Nephron progenitor cell (in vitro differentiated cells): ENCODE results near the gene TMBIM4.

ENCODE experiments used
- DNase-seq: peaks from one replicate; pipeline ENCODE4 v3.0.0; 2021
- H3K27ac Mint-ChIP-seq: 2 replicates; pipeline ENCODE4 v1.8.0; 2021; ENCODE audit warnings: mild to moderate bottlenecking, moderate library complexity, mixed read lengths
- H3K27me3 Mint-ChIP-seq: 2 replicates; pipeline ENCODE4 v1.8.0; 2021; ENCODE audit warnings: mild to moderate bottlenecking, low read depth, mixed read lengths; ENCODE audit not compliant: poor library complexity
- H3K36me3 Mint-ChIP-seq: 2 replicates; pipeline ENCODE4 v1.8.0; 2021; ENCODE audit warnings: low read depth, mixed read lengths
- H3K4me1 Mint-ChIP-seq: 2 replicates; pipeline ENCODE4 v1.8.0; 2021; ENCODE audit warnings: mixed read lengths
- H3K4me3 Mint-ChIP-seq: 2 replicates; pipeline ENCODE4 v1.8.0; 2021; ENCODE audit warnings: mild to moderate bottlenecking, moderate library complexity, mixed read lengths
- H3K9me3 Mint-ChIP-seq: 2 replicates; pipeline ENCODE4 v1.8.0; 2021; ENCODE audit warnings: mild to moderate bottlenecking, moderate library complexity, mixed read lengths
- TF ChIP-seq, protein P1 (sequence below): fragments of 200-600 bp; sonication (generic); IDR thresholded peaks from 2 replicates; pipeline ENCODE4 v1.5.0; 2021; ENCODE audit warnings: antibody characterized with exemption

TMBIM4 gene

GRCh38 chr12:66149702-66150398 lies 19.9 kb downstream of the TMBIM4 start:
- no peaks in the 10 kb centered on the region for H3K27me3 Mint-ChIP-seq
- peaks cover 4% of the 10 kb centered on the region for H3K4me1 Mint-ChIP-seq
- no peak overlapping the region for H3K27ac Mint-ChIP-seq
- H3K4me3 Mint-ChIP-seq = no peak overlapping the region
- no peak for DNase-seq
- H3K9me3 Mint-ChIP-seq = no peaks in the 10 kb centered on the region
- TF ChIP-seq, protein P1, sequence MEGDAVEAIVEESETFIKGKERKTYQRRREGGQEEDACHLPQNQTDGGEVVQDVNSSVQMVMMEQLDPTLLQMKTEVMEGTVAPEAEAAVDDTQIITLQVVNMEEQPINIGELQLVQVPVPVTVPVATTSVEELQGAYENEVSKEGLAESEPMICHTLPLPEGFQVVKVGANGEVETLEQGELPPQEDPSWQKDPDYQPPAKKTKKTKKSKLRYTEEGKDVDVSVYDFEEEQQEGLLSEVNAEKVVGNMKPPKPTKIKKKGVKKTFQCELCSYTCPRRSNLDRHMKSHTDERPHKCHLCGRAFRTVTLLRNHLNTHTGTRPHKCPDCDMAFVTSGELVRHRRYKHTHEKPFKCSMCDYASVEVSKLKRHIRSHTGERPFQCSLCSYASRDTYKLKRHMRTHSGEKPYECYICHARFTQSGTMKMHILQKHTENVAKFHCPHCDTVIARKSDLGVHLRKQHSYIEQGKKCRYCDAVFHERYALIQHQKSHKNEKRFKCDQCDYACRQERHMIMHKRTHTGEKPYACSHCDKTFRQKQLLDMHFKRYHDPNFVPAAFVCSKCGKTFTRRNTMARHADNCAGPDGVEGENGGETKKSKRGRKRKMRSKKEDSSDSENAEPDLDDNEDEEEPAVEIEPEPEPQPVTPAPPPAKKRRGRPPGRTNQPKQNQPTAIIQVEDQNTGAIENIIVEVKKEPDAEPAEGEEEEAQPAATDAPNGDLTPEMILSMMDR = no peak
- H3K36me3 Mint-ChIP-seq = peaks cover 18% of the 10 kb centered on the region

DNA sequence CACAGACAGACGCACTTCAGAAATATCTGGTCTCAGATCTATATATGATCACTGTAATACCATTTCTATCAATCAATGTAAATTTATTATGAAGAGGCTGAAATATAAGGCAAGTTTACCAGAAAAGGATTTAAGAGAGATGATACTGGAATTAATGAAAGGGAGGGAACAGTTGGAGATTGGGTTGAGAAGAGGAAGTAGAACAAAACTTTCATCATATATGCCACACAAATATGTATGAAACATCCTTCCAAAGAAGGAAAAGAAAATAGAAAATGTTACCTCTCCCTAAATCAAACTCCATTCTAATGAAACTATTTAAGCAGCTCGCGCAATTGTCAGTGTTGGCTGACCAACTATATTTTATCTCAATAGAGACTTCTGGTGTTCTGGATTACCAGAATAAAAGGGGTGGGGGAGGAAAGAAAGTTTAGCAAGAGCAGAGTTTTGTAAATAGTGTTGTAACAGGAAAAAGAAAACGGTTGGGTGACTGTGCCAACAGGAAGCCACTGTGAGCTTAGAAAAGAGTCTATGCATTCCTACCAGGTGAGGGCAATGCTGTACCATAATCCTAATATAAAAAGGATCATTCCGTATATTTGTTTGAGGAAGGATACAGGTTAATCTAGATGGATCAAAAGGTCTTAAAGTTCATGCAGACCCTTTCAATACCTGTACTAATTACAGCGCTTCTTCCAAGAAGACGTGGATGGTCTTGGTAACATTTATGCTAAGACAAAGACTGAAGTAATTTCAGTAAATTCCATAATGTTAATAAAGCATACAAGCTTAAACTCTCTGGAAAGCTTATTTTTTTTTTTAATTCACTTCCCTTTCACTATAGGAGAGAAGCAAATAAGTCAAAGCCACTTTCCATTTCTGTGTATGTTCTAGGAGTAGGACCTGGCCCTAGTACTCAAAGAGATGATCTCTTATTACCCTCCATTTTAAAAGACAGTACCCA lies 24.7 kb downstream of the TMBIM4 start:
- no peak overlapping the region for H3K4me3 Mint-ChIP-seq
- H3K4me1 Mint-ChIP-seq = peaks cover 8% of the 10 kb centered on the region
- peaks cover 32% of the 10 kb centered on the region for H3K9me3 Mint-ChIP-seq
- TF ChIP-seq, protein P1 = peak; percentile 61
- no peaks in the 10 kb centered on the region for H3K27me3 Mint-ChIP-seq
- no peak for DNase-seq
- peak overlapping the region; percentile 41 for H3K27ac Mint-ChIP-seq
- peaks cover 60% of the 10 kb centered on the region for H3K36me3 Mint-ChIP-seq

DNA sequence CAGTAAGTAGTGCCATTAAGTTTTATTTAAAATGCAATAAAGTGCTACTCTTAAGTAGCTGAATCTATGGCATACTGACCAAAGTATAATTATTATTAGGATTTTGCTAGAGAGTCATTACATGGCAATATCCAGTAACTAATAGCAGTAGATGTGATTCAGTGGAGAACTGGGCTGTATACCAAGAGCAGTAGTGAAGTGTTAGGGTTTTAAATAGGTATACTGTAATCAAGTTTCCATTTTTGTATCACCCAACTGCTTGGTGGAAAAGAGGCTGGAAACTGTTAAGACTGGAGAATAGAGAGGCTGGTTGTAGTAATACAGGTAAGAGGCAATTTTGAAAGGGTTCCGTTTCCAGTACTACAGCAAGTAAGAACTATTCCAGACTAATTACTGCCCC lies 25.9 kb downstream of the TMBIM4 start:
- no peaks in the 10 kb centered on the region for H3K27me3 Mint-ChIP-seq
- peaks cover 72% of the 10 kb centered on the region for H3K36me3 Mint-ChIP-seq
- peaks cover 42% of the 10 kb centered on the region for H3K9me3 Mint-ChIP-seq
- no peak for DNase-seq
- no peak overlapping the region for H3K27ac Mint-ChIP-seq
- TF ChIP-seq, protein P1 = no peak
- peaks cover 8% of the 10 kb centered on the region for H3K4me1 Mint-ChIP-seq
- no peak overlapping the region for H3K4me3 Mint-ChIP-seq

DNA sequence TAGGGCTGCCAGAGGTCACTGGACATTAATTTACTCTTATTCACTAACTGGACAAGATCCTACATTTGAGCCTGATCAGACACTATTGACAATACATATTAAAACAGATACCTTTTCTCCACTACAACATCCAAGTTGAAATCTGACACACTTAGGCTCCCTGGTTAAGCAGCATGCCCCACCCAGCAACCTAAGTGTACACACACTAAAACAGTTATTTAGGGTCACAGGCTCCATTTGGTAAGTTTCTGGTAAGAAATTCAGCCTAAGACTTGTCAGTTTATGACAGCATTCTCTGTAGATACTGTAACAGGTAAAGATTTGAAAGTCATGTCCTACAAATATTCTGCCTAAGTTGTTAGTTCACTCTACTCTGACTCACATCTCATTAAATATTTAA lies 27.0 kb downstream of the TMBIM4 start:
- no peak for DNase-seq

DNA sequence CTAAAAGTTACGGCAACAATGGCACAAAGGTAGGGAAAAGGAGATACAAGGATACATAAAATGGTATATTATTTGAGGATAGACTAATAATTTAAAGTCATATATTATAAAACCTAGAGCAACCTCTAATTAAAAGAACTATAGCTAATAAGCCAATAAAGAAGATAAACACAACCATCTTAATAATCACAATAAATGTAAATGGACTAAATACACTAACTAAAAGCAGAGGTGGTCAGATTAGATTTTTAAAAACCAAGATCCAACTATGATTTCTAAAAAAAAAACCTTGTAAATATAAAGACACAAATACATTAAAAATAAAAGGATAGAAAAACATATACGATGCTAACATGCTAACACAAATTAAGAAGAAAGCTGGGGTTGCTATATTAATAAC lies 28.5 kb downstream of the TMBIM4 start:
- TF ChIP-seq, protein P1 = no peak
- peaks cover 8% of the 10 kb centered on the region for H3K4me1 Mint-ChIP-seq
- no peak overlapping the region for H3K27ac Mint-ChIP-seq
- peaks cover 98% of the 10 kb centered on the region for H3K36me3 Mint-ChIP-seq
- H3K9me3 Mint-ChIP-seq = peaks cover 59% of the 10 kb centered on the region
- no peak for DNase-seq
- no peaks in the 10 kb centered on the region for H3K27me3 Mint-ChIP-seq
- no peak overlapping the region for H3K4me3 Mint-ChIP-seq

More for the DNA sequence above, 27.0 kb downstream of the TMBIM4 start:
- no peak overlapping the region for H3K27ac Mint-ChIP-seq
- H3K4me3 Mint-ChIP-seq = no peak overlapping the region
- H3K36me3 Mint-ChIP-seq = peaks cover 83% of the 10 kb centered on the region
- peaks cover 8% of the 10 kb centered on the region for H3K4me1 Mint-ChIP-seq
- TF ChIP-seq, protein P1 = no peak
- H3K9me3 Mint-ChIP-seq = peaks cover 44% of the 10 kb centered on the region
- H3K27me3 Mint-ChIP-seq = no peaks in the 10 kb centered on the region
